ENCODE measurements around the gene EIF5AL1.
"Not testable (repeated sequence)": the region's sequence is repeated elsewhere in the genome, so short reads cannot be mapped to it uniquely, and the experiment has no call there.

The EIF5AL1 gene

DNA sequence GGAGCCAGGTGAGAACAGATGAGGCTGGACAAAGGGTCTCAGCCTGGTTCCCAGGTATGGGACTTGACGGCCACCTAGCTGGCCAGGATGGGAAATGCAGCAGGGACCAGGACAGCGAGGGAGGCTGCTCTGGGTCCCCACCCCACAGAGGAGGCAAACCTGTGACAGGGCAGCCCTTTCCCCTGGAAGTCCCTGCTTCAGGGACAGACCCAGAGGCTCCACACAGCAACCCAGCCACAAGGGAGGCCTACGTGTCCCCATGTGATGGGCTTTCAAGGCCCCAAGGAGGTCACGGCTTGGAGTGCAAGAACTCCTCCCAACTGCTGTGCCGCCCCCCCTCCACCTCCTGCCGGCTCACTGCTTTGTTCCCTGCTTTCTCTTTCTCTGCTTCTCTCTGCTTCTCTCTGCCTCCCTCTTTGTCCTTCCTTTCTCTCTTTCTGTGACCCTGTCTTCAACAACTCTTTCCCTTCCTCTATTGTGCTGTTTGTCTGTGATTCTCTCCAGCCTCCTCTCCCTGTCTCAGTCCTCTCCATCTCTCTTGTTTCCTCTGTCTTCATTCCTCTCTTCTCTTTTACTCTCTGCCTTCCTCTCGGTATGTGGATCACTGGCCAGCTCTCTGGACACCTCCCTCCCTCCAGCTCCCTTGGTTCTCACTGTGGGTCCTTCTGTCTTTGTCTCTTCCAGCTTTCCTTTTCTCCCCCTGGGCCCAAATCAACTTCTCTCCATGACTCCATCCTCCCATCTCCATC lies 9.6 kb upstream of the EIF5AL1 start:
- TF ChIP-seq ZNF274 (IDR thresholded peaks at IDR 0.05; ENCODE audit: low read depth, low read length) (no peak), SUZ12 (IDR thresholded peaks at IDR 0.05; ENCODE audit: extremely low read depth, insufficient read depth, insufficient read length) (no peak), YY1 (IDR thresholded peaks at IDR 0.05; ENCODE audit: insufficient read depth, insufficient read length) (no peak)
- H3K4me1 ChIP-seq (ENCODE audit: insufficient read depth, insufficient read length), result peaks cover 3% of the 10 kb centered on the region
- DNase-seq (ENCODE audit: low read depth, low spot score), result peak; percentile 11
- peaks cover 41% of the 10 kb centered on the region for H3K27me3 ChIP-seq (ENCODE audit: insufficient read depth, insufficient read length)
- no peaks in the 10 kb centered on the region for H3K36me3 ChIP-seq (ENCODE audit: insufficient read depth, insufficient read length, low read length)
- H3K9me3 ChIP-seq (ENCODE audit: insufficient read depth, low read length), result no peaks in the 10 kb centered on the region
- peak overlapping the region; percentile 32 for H3K9ac ChIP-seq (ENCODE audit: insufficient read length, low read depth)
- H3K4me3 ChIP-seq (ENCODE audit: insufficient read length, low read depth), result no peak overlapping the region

GRCh38 chr10:79503787-79504186 lies 8.5 kb upstream of the EIF5AL1 start:
- not testable (repeated sequence) for H3K4me3 ChIP-seq (ENCODE audit: insufficient read length, low read depth); H3K36me3 ChIP-seq (ENCODE audit: insufficient read depth, insufficient read length, low read length); H3K9ac ChIP-seq (ENCODE audit: insufficient read length, low read depth); H3K9me3 ChIP-seq (ENCODE audit: insufficient read depth, low read length); DNase-seq (ENCODE audit: low read depth, low spot score); H3K4me1 ChIP-seq (ENCODE audit: insufficient read depth, insufficient read length)
- peaks cover 45% of the 10 kb centered on the region for H3K27me3 ChIP-seq (ENCODE audit: insufficient read depth, insufficient read length)

DNA sequence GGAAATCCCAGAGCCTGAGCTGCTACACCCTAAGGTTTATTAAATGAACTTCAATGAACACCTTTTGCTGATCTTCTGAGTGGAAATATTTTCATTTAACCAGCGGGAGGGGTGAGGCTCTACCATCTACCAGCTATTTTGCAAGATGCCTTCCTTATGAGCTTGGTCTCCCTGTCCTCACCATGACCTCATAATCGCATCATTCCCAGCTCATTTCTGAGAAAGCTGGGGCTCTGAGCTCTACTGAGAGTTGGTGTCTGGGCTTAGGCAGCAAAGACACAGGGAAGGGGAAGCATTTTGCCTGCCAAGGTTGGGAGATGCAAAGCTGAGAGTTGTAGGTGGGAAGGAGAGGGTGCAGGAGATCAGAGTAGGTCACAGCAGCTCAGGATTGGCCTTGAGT lies 7.8 kb upstream of the EIF5AL1 start:
- not testable (repeated sequence) for H3K4me3 ChIP-seq (ENCODE audit: insufficient read length, low read depth); DNase-seq (ENCODE audit: low read depth, low spot score); H3K36me3 ChIP-seq (ENCODE audit: insufficient read depth, insufficient read length, low read length); H3K9me3 ChIP-seq (ENCODE audit: insufficient read depth, low read length); H3K9ac ChIP-seq (ENCODE audit: insufficient read length, low read depth); H3K4me1 ChIP-seq (ENCODE audit: insufficient read depth, insufficient read length)
- peaks cover 43% of the 10 kb centered on the region for H3K27me3 ChIP-seq (ENCODE audit: insufficient read depth, insufficient read length)

DNA sequence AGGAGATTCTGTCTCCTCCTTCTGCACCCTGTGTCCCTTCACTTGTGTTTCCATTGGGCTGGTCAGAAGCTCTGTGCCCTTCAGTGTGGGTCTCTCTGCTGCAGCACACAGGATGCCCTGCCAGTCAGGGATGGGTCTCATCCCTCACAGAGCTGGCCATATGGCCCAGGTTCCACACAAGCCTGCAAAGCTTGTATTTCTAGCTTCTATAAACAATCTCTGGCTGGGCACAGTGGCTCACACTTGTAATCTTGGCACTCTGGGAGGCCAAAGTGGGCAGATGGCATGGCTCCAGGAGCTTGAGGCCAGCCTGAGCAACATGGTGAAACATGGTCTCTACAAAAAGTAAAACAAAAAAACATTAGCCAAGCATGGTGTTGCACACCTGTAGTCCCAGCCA lies 7.0 kb upstream of the EIF5AL1 start:
- not testable (repeated sequence) for DNase-seq (ENCODE audit: low read depth, low spot score); H3K4me1 ChIP-seq (ENCODE audit: insufficient read depth, insufficient read length); H3K9ac ChIP-seq (ENCODE audit: insufficient read length, low read depth); H3K36me3 ChIP-seq (ENCODE audit: insufficient read depth, insufficient read length, low read length); H3K9me3 ChIP-seq (ENCODE audit: insufficient read depth, low read length); H3K4me3 ChIP-seq (ENCODE audit: insufficient read length, low read depth)
- H3K27me3 ChIP-seq (ENCODE audit: insufficient read depth, insufficient read length), result peaks cover 43% of the 10 kb centered on the region

GRCh38 chr10:79505829-79506228 lies 6.5 kb upstream of the EIF5AL1 start:
- Histone ChIP-seq H3K9ac (ENCODE audit: insufficient read length, low read depth) (no peak overlapping the region), H3K9me3 (ENCODE audit: insufficient read depth, low read length) (no peaks in the 10 kb centered on the region), H3K36me3 (ENCODE audit: insufficient read depth, insufficient read length, low read length) (no peaks in the 10 kb centered on the region), H3K4me3 (ENCODE audit: insufficient read length, low read depth) (no peak overlapping the region), H3K27me3 (ENCODE audit: insufficient read depth, insufficient read length) (peaks cover 43% of the 10 kb centered on the region), H3K4me1 (ENCODE audit: insufficient read depth, insufficient read length) (peaks cover 3% of the 10 kb centered on the region)
- DNase-seq (ENCODE audit: low read depth, low spot score), result no peak
- no peak for TF ChIP-seq ZNF274 (IDR thresholded peaks at IDR 0.05; ENCODE audit: low read depth, low read length)
- TF ChIP-seq SUZ12 (IDR thresholded peaks at IDR 0.05; ENCODE audit: extremely low read depth, insufficient read depth, insufficient read length), result no peak
- TF ChIP-seq YY1 (IDR thresholded peaks at IDR 0.05; ENCODE audit: insufficient read depth, insufficient read length), result no peak

- H3K9me3 ChIP-seq (ENCODE audit: insufficient read depth, low read length), result no peaks in the 10 kb centered on the region
- DNase-seq (ENCODE audit: low read depth, low spot score), result no peak
- TF ChIP-seq YY1 (IDR thresholded peaks at IDR 0.05; ENCODE audit: insufficient read depth, insufficient read length), result no peak
- no peak for TF ChIP-seq SUZ12 (IDR thresholded peaks at IDR 0.05; ENCODE audit: extremely low read depth, insufficient read depth, insufficient read length)
- TF ChIP-seq ZNF274 (IDR thresholded peaks at IDR 0.05; ENCODE audit: low read depth, low read length), result no peak
- peaks cover 1% of the 10 kb centered on the region for H3K4me1 ChIP-seq (ENCODE audit: insufficient read depth, insufficient read length)
- no peak overlapping the region for H3K4me3 ChIP-seq (ENCODE audit: insufficient read length, low read depth)
- H3K27me3 ChIP-seq (ENCODE audit: insufficient read depth, insufficient read length), result peaks cover 42% of the 10 kb centered on the region
- no peaks in the 10 kb centered on the region for H3K36me3 ChIP-seq (ENCODE audit: insufficient read depth, insufficient read length, low read length)
- no peak overlapping the region for H3K9ac ChIP-seq (ENCODE audit: insufficient read length, low read depth)
Measured at GRCh38 chr10:79507440-79508167, 4.7 kb upstream of the EIF5AL1 start.

DNA sequence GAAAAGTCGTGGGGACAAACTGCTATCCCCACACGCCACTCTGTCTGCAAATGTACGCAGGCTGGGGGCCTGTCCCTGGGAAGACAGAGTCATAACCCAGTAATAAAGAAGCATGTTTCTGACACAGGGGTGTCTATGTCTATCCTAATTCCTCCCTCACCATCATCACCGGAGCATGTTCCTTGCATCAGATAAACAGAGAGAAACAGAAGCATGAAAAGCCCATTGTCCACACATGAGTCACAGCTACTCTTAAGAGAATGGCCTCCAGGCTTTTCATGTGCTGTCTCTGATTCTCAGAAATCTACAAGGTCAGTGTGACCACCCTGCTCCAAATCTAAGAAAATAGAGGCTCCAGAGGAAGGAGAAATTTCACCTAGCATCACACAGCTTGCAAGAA lies 4.1 kb upstream of the EIF5AL1 start:
- DNase-seq (ENCODE audit: low read depth, low spot score); H3K4me3 ChIP-seq (ENCODE audit: insufficient read length, low read depth); H3K36me3 ChIP-seq (ENCODE audit: insufficient read depth, insufficient read length, low read length); H3K9me3 ChIP-seq (ENCODE audit: insufficient read depth, low read length); H3K4me1 ChIP-seq (ENCODE audit: insufficient read depth, insufficient read length); H3K9ac ChIP-seq (ENCODE audit: insufficient read length, low read depth): not testable (repeated sequence)
- H3K27me3 ChIP-seq (ENCODE audit: insufficient read depth, insufficient read length), result peaks cover 35% of the 10 kb centered on the region

GRCh38 chr10:79509306-79509933 lies 2.9 kb upstream of the EIF5AL1 start:
- not testable (repeated sequence) for H3K36me3 ChIP-seq (ENCODE audit: insufficient read depth, insufficient read length, low read length); H3K4me1 ChIP-seq (ENCODE audit: insufficient read depth, insufficient read length); H3K4me3 ChIP-seq (ENCODE audit: insufficient read length, low read depth); H3K9ac ChIP-seq (ENCODE audit: insufficient read length, low read depth); DNase-seq (ENCODE audit: low read depth, low spot score); H3K9me3 ChIP-seq (ENCODE audit: insufficient read depth, low read length)
- peaks cover 28% of the 10 kb centered on the region for H3K27me3 ChIP-seq (ENCODE audit: insufficient read depth, insufficient read length)

DNA sequence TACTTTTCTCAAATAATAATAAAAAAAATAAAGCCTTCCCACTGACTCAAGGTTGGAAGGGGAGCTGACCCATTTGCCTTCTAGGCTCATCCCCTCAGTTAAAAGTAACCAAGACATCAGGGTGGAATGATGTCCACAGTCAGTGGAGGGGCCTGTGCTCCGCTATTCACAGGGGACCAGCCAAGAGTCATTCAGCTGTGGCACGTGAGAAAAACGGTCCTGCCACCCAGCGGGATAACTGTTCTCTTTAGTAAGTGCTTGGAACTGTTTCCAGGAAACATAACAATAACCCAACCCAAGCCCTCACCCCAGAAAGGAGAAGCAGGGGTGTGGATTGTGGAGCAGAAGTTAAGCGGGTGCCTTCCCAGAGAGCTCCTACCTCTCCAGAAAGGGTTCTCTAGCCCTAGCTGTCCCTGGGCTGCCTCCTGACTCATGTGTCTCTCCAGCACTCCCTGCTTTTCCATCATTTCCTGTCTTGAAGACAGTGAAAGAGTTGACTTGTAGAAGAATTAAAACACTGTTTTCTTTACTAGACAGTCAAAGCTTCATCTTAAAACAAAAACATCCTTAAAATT lies 2.3 kb upstream of the EIF5AL1 start:
- H3K4me3 ChIP-seq (ENCODE audit: insufficient read length, low read depth); H3K4me1 ChIP-seq (ENCODE audit: insufficient read depth, insufficient read length); DNase-seq (ENCODE audit: low read depth, low spot score); H3K36me3 ChIP-seq (ENCODE audit: insufficient read depth, insufficient read length, low read length); H3K9ac ChIP-seq (ENCODE audit: insufficient read length, low read depth); H3K9me3 ChIP-seq (ENCODE audit: insufficient read depth, low read length): not testable (repeated sequence)
- H3K27me3 ChIP-seq (ENCODE audit: insufficient read depth, insufficient read length), result peaks cover 28% of the 10 kb centered on the region

GRCh38 chr10:79516532-79517205 lies 4.3 kb downstream of the EIF5AL1 start:
- not testable (repeated sequence) for H3K27me3 ChIP-seq (ENCODE audit: insufficient read depth, insufficient read length); H3K36me3 ChIP-seq (ENCODE audit: insufficient read depth, insufficient read length, low read length); H3K4me1 ChIP-seq (ENCODE audit: insufficient read depth, insufficient read length); H3K9ac ChIP-seq (ENCODE audit: insufficient read length, low read depth); H3K9me3 ChIP-seq (ENCODE audit: insufficient read depth, low read length); DNase-seq (ENCODE audit: low read depth, low spot score); H3K4me3 ChIP-seq (ENCODE audit: insufficient read length, low read depth)

All from NT2/D1 (cell line).